Heart left ventricle (tissue), 16 donors: ENCODE data around the gene RUFY1. TPM values are rescaled to one million over a fixed set of nuclear protein-coding genes. Genes with fewer than 3 reads are reported as not detected.

Experiments
- ATAC-seq, 4 donors: fragments of 200-7000 bp; cut with Tn5 transposase; one replicate each; pipeline ENCODE4 v1.9.1; 2020 to 2022; ENCODE audit warnings: moderate library complexity in 4 of 4, mild to moderate bottlenecking in 3 of 4, moderate number of reproducible peaks in 1 of 4
- DNase-seq, 5 donors: peaks; one replicate each; pipeline ENCODE4 v3.0.0-alpha.2; 2020
- H3K27ac ChIP-seq, 12 donors: fragments of 200-600 bp; sonication (generic) in 4 of 12; one replicate each; pipeline versions ENCODE4 v1.5.0 to v1.8.0; 2016 to 2022; ENCODE audit warnings: mild to moderate bottlenecking in 2 of 12
- H3K27me3 ChIP-seq, 9 donors: fragments of 200-600 bp; sonication (generic) in 2 of 9; one replicate each; pipeline versions ENCODE4 v1.5.1 to v1.8.0; 2016 to 2022; ENCODE audit warnings: mild to moderate bottlenecking in 3 of 9
- H3K36me3 ChIP-seq, 9 donors: fragments of 200-600 bp; sonication (generic) in 2 of 9; one replicate each; pipeline versions ENCODE4 v1.5.0 to v1.8.0; 2018 to 2022; ENCODE audit warnings: mild to moderate bottlenecking in 2 of 9
- H3K4me1 ChIP-seq, 12 donors: fragments of 200-600 bp; sonication (generic) in 4 of 12; one replicate each; pipeline versions ENCODE4 v1.5.0 to v1.8.0; 2016 to 2022; ENCODE audit warnings: mild to moderate bottlenecking in 3 of 12
- H3K4me3 ChIP-seq, 12 donors: fragments of 200-600 bp; sonication (generic) in 4 of 12; one replicate each; pipeline versions ENCODE4 v1.5.0 to v1.8.0; 2017 to 2022; ENCODE audit warnings: mild to moderate bottlenecking in 9 of 12, moderate library complexity in 4 of 12
- H3K9me3 ChIP-seq, 12 donors: fragments of 200-600 bp; sonication (generic) in 4 of 12; one replicate each; pipeline versions ENCODE4 v1.5.0 to v1.8.0; 2016 to 2022; ENCODE audit warnings: mild to moderate bottlenecking in 1 of 12
- CTCF ChIP-seq, 12 donors: fragments of 200-600 bp; sonication (generic) in 4 of 12; IDR thresholded peaks; one replicate each; pipeline versions ENCODE4 v1.5.0 to v1.8.0; 2018 to 2022; ENCODE audit warnings: antibody characterized with exemption in 12 of 12, mild to moderate bottlenecking in 5 of 12
- POLR2A ChIP-seq, 2 donors: fragments of 450-650 bp; IDR thresholded peaks; one replicate each; pipeline ENCODE4 v1.6.1; 2017; ENCODE audit warnings: antibody characterized with exemption in 2 of 2, mild to moderate bottlenecking in 2 of 2, moderate library complexity in 2 of 2
- WGBS, 4 donors: extraction: QIAGEN DNeasy Blood & Tissue Kit in 2 of 4; methylation state at CpG; one replicate each; pipeline versions ENCODE4 v1.1.5 to v1.1.7; 2013 to 2018; 5-methylcytosine and 5-hydroxymethylcytosine counted together
- intact Hi-C, 10 donors: fragments of 100-400 bp; cut with DNase I; formaldehyde crosslinking; loops; one replicate each; pipeline versions ENCODE4 v1.11.1 to v1.14.2; 2022
- polyA plus RNA-seq, 2 donors: library from polyadenylated mRNA; stranded (reverse); fragments of 200-250 nt; gene quantifications; one replicate each; pipeline ENCODE4 v1.2.3, GENCODE V29; 2013
- total RNA-seq, 9 donors: library from RNA; depleted of rRNA in 2 of 9; stranded (reverse); fragments of >200 nt in 2 of 9; fragmentation: NEBNext Ultra II Directional in 3 of 9; extraction: Animal tissue kit (Norgen Biotek cat#: 25700) in 3 of 9; gene quantifications; one replicate each; pipeline versions ENCODE4 v1.1.0 to v1.2.4, GENCODE V29; 2016 to 2023
- donor health status: ischemic (EF 13 %, LVEDD 7.1; RV severe dilation, severe dysfunction).
- donor health status: healthy with polysubstance abuse.
- donor health status: DM: no; HTN: yes; CAD: no.
- donor health status: DM: no; HTN: no; CAD: no.
- donor health status: ischemic (EF 25% LVEDD 6.9; RV normal size, moderate dysfunction).
- donor health status: ischemic (EF 25% LVEDD 5.7; RV mildly dilated, moderate dysfunction).
- donor health status: healthy.
- donor health status: DM: yes; HTN: yes; CAD: no.
- donor health status: ischemic (EF 35%, LVEDD 5.7; RV mildly dilated, moderate dysfunction).
- donor health status: nonischemic (EF 11% LVEDD 7.7; RV severe dilation, severe dysfunction).
- donor health status: DM: yes; HTN: yes; CAD: no.
- donor health status: PGD.
- donor health status: ischemic (EF 29% LVEDD 5.4; RV normal size, mild dysfunction).
- donor health status: nonischemic (EF 23%, LVEDD 6.1; RV moderate dilation, normal function).

Gene RUFY1
- total and polyA plus RNA-seq, 11 donors, result 14.3 to 30.9 (median 24.2) TPM

GRCh38 chr5:179617930-179618329 lies 67.6 kb downstream of the RUFY1 start:
- TF ChIP-seq CTCF (IDR thresholded peaks at IDR 0.05) (no peak), POLR2A (IDR thresholded peaks at IDR 0.05) (no peak)
- Histone ChIP-seq H3K4me3 (no peak overlapping the region), H3K9me3 (no peaks in the 10 kb centered on the region), H3K27me3 (no peaks in the 10 kb centered on the region), H3K4me1 (peaks cover 17 to 77% (median 65%) of the 10 kb centered on the region in 12 donors), H3K27ac (no peak overlapping the region), H3K36me3 (peaks cover 3 to 97% (median 96%) of the 10 kb centered on the region in 9 donors)
- ATAC-seq, result no peak
- intact Hi-C loops, result loop anchor here in 1 of 10 donors (10.0 kb wide), 1 partner anchor 53 kb away; no protein-coding TSS in a partner anchor
- 53 to 81% (median 71%) methylated on average over 7 of the region's 7 CpGs for WGBS, 4 donors
- no peak for DNase-seq

DNA sequence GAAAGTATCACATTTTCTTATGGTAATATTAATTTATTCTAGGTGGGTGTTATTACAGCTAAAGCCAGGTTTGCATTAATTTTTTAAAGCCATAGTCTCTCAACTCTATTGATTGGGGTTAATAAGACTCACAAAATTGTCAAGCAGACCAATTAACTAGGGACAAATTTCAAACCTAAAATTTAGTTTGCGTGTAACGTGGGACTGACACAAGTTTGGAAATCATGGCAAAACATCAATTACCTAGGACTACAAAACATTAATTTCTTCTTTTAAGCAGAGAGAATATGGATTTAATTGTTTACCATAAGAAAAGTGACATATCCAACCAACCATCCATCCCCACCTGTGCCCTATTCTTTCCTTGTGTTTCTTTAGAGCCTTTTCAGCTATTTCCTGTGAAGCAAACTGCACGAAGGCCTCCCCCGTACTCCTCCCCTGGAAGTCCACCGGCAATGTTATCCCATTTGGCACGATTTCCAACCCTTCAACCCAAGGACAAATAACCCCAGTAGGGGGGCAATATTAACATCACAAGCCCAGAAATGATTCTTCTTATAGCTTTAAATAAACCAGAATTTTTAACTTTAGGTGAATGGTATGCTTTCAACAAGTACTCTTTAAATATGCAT lies 68.7 kb downstream of the RUFY1 start:
- TF ChIP-seq POLR2A (IDR thresholded peaks at IDR 0.05) (no peak), CTCF (IDR thresholded peaks at IDR 0.05) (no peak)
- Histone ChIP-seq H3K27ac (no peak overlapping the region), H3K4me3 (peak overlapping the region in 9 of 12 donors; percentile 84 to 100 (median 96)), H3K27me3 (no peaks in the 10 kb centered on the region), H3K36me3 (peaks cover 0 to 86% (median 84%) of the 10 kb centered on the region in 9 donors), H3K4me1 (peaks cover 17 to 77% (median 62%) of the 10 kb centered on the region in 12 donors), H3K9me3 (no peaks in the 10 kb centered on the region)
- intact Hi-C loops, result loop anchor here in 1 of 10 donors (10.0 kb wide), 1 partner anchor 54 kb away; no protein-coding TSS in a partner anchor
- DNase-seq (no peak), ATAC-seq (no peak)
- 7 to 18% (median 14%) methylated on average over 6 of the region's 6 CpGs for WGBS, 4 donors

DNA sequence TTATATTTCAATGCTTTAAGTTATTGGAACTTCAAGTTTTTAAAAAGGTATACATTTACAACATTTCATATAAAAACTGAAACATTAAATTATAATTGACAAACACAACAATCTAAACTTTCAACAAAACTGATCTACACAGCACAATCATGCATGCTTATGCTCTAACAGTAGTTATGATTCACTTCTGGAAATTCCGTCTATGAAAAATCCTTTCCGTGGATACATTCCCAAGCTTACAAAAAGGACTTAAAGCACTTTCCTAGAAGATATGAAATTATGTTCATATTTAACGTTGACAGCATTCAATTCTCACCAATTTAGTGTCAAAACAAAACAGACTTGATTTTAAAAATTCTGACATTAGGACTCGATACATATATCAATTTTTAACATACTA lies 69.4 kb downstream of the RUFY1 start:
- Histone ChIP-seq H3K27me3 (no peaks in the 10 kb centered on the region), H3K9me3 (no peaks in the 10 kb centered on the region), H3K4me3 (peak overlapping the region in 10 of 12 donors; percentile 7 to 100 (median 96)), H3K4me1 (peaks cover 17 to 84% (median 65%) of the 10 kb centered on the region in 12 donors), H3K36me3 (peaks cover 0 to 78% (median 77%) of the 10 kb centered on the region in 9 donors), H3K27ac (no peak overlapping the region)
- no peak for ATAC-seq
- intact Hi-C loops, result loop anchor here in 5 of 10 donors (5.0 to 10.0 kb wide), 4 partner anchors 55 to 205 kb away; partner anchors contain the start of genes MAML1 (in 1 of the 5) and SQSTM1 (in 1 of the 5)
- TF ChIP-seq CTCF (IDR thresholded peaks at IDR 0.05) (no peak), POLR2A (IDR thresholded peaks at IDR 0.05) (no peak)
- WGBS, 4 donors, result 2 to 9% (median 7%) methylated on average over 4 of the region's 4 CpGs
- DNase-seq, result no peak

DNA sequence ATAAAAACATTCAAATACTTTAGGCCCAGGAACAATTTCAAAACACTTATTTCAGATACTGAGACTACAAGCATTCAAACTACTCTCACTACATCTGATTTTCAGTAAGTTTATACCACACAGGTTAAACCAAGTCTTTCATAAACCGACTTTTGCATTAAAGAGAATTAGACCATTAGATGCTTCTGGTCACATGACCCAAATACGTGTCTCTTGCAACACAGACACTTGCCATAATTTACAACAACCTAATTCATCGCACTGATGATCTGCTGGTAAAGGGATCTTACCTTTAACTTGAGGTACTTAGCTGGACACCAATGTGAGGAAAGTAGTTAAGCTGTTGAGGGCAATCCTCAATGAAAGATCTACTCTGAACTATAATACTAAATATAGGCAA lies 69.9 kb downstream of the RUFY1 start:
- Histone ChIP-seq H3K36me3 (peaks cover 0 to 73% (median 72%) of the 10 kb centered on the region in 9 donors), H3K27ac (peak overlapping the region in 2 of 12 donors; percentile 0 to 100), H3K4me3 (peak overlapping the region in 11 of 12 donors; percentile 6 to 100 (median 95)), H3K9me3 (no peaks in the 10 kb centered on the region), H3K4me1 (peaks cover 17 to 83% (median 67%) of the 10 kb centered on the region in 12 donors), H3K27me3 (no peaks in the 10 kb centered on the region)
- ATAC-seq, result no peak
- intact Hi-C loops, result loop anchor here in 4 of 10 donors (5.0 to 10.0 kb wide), 3 partner anchors 63 to 205 kb away; partner anchors contain the start of genes MAML1 (in 1 of the 4) and SQSTM1 (in 1 of the 4)
- 0 to 9% (median 3%) methylated on average over 3 of the region's 3 CpGs for WGBS, 4 donors
- no peak for TF ChIP-seq CTCF (IDR thresholded peaks at IDR 0.05)
- no peak for TF ChIP-seq POLR2A (IDR thresholded peaks at IDR 0.05)
- DNase-seq, result no peak
